ENCODE data around the gene TTYH3.
A peak's percentile ranks its signal among the peaks of the same experiment; 100 is the strongest.

TTYH3 gene

DNA sequence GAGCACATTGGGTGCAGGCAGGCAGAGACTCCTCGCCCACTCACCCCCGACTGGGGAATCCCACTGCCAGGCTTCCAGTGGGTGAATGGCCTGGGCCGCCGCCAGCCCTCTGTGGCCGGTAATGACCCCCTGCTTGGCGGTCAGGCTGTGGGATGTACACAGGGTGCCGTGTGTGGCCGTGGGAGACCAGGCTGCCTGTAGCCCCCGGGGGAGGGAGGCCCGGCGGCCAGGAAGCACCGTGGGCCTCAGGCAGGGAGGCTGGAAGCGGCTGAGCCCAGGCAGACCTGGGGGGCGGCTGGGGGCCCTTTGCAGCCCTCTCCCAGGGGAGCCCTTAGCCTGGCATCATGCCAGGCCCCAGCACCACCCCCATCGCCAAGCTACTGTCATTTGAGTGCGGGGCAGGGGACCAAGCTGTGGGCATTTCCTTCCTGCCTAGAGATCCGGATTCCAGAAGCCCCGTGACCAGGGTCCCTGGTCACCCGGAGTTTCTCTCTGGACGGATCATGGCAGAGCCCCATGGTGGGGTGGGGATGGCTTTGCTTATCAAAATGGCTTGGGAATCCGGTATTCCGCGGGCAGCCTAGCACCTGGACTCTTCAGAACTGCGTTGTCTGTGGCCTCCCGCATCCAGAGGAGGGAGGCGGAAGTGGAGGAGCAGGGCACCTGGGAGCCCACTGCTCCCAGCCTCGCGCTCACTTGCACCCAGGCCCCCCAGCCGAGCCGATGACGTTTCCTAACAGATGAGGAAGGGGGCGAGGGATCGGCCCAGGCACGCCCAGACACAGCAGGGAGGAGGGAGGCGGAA lies 1.1 kb downstream of the TTYH3 start:
- H3K4me3 ChIP-seq (ENCODE audit: low read depth, low read length): peak overlapping the region; percentile 72
- TF ChIP-seq, protein P1, sequence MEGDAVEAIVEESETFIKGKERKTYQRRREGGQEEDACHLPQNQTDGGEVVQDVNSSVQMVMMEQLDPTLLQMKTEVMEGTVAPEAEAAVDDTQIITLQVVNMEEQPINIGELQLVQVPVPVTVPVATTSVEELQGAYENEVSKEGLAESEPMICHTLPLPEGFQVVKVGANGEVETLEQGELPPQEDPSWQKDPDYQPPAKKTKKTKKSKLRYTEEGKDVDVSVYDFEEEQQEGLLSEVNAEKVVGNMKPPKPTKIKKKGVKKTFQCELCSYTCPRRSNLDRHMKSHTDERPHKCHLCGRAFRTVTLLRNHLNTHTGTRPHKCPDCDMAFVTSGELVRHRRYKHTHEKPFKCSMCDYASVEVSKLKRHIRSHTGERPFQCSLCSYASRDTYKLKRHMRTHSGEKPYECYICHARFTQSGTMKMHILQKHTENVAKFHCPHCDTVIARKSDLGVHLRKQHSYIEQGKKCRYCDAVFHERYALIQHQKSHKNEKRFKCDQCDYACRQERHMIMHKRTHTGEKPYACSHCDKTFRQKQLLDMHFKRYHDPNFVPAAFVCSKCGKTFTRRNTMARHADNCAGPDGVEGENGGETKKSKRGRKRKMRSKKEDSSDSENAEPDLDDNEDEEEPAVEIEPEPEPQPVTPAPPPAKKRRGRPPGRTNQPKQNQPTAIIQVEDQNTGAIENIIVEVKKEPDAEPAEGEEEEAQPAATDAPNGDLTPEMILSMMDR (conservative IDR thresholded peaks at IDR 0.05; ENCODE audit: low read depth, low read length): no peak
- DNase-seq (ENCODE audit: low read depth): peak; percentile 83

DNA sequence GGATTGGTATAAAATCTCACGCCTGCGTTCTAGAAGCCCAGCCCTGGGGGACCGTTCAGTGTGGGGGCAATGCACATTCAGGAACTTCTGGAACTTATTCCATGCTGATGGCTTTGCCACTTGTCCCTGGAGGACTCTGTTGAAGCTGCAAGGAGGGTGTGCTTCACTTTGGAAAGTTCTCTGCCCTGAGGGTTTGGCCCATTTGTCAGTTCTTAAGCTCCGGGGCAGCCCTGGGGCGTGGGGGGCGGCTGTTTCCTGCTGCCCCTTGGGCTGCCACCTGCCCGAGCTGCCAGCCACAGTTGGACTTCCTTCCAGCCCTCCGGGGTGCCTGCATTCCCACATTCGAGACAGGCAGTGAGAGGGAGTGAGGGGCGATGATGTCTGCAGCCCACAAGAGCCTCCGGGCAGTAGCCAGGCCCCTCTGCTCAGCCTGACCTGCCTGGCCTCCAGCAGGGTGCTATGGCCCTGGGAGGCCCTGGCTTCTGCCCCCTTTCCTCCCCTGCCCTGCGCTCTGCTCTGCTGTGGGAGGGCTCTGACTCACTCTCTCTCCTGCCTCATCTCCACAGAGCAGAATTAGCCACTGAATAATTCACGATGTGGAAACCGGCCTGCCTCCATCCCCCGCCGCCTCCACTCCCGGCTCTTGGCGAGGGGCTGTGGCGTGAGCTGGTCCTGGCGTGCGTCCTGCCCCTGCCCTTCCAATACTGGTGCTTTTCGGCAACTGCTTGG lies 1.9 kb downstream of the TTYH3 start:
- DNase-seq (ENCODE audit: low read depth): peak; percentile 88
- H3K4me3 ChIP-seq (ENCODE audit: low read depth, low read length): peak overlapping the region; percentile 72
- TF ChIP-seq, protein P1 (conservative IDR thresholded peaks at IDR 0.05; ENCODE audit: low read depth, low read length): no peak

DNA sequence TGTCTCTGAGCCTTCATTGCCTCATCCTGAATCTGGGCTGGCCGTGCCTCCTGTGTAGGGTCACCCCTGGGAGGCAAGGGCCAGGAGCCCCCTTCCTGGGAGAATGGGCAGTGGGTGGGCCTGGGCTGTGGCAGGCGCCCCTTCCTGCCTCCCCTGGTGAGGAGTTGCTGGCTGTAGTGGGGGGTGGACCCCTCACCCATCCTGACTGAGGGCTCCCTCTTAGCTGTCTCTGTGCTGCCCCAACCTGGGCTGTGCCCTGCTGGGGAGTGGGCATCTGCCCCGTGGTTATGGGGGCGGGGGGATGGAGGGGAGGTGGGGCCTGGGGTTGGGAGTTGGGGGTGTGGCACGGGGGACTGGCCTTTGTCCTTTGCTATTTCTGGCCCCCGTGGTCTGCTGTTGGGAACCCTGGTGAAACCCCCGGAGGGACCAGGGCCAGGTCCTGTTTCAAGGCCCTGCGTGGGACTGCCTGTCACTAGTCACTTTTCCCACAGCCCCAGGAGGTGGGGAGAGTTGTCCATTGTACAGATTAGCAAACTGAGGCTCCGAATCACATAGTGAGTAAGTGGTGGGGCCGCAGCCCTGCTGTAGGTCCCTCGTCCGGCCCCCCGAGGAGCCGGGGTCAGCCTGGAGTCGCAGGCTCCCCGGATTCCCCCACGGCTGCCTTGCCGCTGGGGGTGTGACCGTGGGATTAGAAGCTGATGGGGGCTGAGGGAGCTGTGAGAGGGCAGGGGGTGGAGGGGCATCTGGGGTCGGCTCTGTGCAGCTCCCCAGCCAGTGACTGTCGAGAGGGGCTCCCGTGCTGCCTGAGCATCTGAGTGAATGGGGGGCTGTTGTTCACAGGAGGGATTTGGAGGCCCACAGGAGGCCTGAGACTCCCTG lies 2.7 kb downstream of the TTYH3 start:
- TF ChIP-seq, protein P1 (conservative IDR thresholded peaks at IDR 0.05; ENCODE audit: low read depth, low read length): no peak
- peak overlapping the region; percentile 41 for H3K4me3 ChIP-seq (ENCODE audit: low read depth, low read length)
- no peak for DNase-seq (ENCODE audit: low read depth)

DNA sequence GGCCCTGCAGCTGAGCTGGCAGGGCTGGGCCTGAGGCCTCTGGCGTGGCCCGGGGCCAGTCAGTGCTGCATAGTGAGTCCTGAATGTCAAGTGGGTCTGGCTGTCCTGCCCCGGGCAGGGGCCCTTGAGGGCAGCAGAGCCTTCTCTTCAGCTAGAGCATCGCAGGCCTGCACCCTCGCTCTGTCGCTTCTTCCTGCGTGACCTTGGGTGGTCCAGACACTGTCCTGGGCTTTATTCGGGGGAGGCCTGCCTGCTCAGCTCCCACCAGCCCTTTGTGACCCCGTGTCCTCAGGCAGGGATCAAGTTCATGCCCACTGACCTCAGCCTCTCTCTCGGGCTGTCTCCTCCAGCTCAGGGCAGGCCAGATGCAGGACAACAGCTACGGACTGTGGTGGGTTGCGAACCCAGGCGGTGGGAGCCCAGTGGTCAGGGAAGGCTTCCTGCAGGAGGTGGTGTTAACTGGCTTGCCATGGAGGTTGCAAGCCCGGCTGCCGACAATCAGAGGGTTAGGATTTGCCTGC lies 3.4 kb downstream of the TTYH3 start:
- TF ChIP-seq, protein P1 (conservative IDR thresholded peaks at IDR 0.05; ENCODE audit: low read depth, low read length): no peak
- no peak overlapping the region for H3K4me3 ChIP-seq (ENCODE audit: low read depth, low read length)
- DNase-seq (ENCODE audit: low read depth): no peak

DNA sequence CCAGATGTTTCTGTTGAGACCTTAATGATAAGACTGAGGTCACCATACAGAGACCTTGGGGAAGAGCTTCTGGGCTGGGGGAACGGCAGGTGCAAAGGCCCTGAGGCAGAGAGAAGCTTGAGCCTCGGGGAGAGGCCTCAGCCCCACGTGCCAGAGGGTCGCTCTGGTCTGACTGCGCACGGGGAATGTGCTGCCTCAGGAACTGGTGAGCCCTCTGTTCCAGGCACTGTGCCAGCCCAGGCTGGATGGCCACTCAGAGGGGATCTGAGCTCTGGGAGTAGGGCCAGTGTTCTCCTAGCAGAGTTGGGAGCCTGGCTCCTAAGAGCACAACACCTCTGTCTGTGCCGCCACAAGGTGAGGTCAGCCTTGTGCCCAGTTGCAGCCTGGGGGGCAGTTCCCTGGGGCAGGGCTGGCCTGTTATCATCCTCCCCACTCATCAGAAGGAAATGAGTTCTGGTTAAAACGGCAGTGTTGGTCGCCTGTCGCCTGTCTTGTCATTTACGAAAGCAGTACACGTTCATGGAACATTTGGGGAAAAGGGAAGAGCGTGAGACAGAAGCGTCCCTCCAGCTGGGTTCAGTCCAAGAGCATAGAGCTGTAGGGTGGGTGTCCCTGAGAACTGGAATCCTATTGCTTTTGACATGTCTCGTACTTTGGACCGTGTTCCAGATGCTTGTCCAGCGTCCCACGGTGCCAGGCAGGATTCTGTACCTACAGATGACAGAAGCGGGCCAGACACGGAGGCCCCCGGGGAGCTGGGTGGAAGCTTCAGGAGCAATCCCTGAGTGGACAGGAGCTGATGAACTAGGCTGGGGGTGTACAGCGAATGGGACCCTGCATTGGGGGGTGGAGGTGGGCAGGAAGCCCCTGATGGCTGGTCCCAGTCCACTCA lies 4.3 kb downstream of the TTYH3 start:
- DNase-seq (ENCODE audit: low read depth): no peak
- H3K4me3 ChIP-seq (ENCODE audit: low read depth, low read length): no peak overlapping the region
- TF ChIP-seq, protein P1 (conservative IDR thresholded peaks at IDR 0.05; ENCODE audit: low read depth, low read length): no peak

DNA sequence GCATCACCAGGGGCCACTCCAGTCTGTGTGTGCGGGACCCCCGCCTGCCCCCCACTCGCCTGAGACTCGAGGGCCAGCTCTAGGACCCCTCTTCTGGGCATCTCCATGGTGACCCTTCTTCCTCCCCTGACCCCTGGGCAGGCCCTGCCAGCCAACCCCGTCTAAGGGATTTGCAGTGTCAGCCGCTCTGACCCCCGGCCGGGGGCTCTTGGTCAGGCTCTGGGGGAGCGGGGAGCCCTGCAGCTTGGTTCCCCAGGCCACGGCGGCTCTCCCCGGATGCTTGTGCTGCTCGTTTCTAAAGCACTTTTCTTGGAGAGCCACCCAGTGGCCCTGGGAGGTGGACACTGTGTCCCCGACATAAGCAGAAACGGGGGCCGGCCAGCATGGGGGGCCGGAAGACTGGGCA lies 5.3 kb downstream of the TTYH3 start:
- DNase-seq (ENCODE audit: low read depth): no peak
- TF ChIP-seq, protein P1 (conservative IDR thresholded peaks at IDR 0.05; ENCODE audit: low read depth, low read length): no peak
- no peak overlapping the region for H3K4me3 ChIP-seq (ENCODE audit: low read depth, low read length)

Measured in choroid plexus epithelial cell (primary cell).